Caco-2 (cell line): Measurements from ENCODE around the gene HSD11B2. TPM values are rescaled to one million over a fixed set of nuclear protein-coding genes. Genes with fewer than 3 reads are reported as not detected.

ENCODE experiments used
- BruUV-seq: library from RNA; stranded (reverse); fragments of 400-500 nt; replicated peaks from 2 replicates; lab custom pipeline; 2021; lab: Mats Ljungman, UMichigan
- CTCF ChIA-PET: fragments of 300-600 bp; sonication (Branson Sonifier 250); formaldehyde crosslinking; loops from one replicate; lab custom pipeline; 2022; ENCODE audit warnings: antibody characterized with exemption; lab: Charles Lee
- POLR2A ChIA-PET: fragments of 300-600 bp; sonication (Branson Sonifier 250); formaldehyde crosslinking; loops from one replicate; lab custom pipeline; 2022; ENCODE audit warnings: antibody characterized with exemption; lab: Charles Lee
- DNase-seq, 2 experiments: peaks; one replicate each; pipeline versions ENCODE4 v3.0.0 to v3.0.0-alpha.2; 2020 to 2022
- H3K27me3 ChIP-seq: replicated peaks from 2 replicates; pipeline ENCODE4 v1.6.0; 2011; ENCODE audit warnings: low read length; ENCODE audit not compliant: control insufficient read depth, insufficient read depth
- H3K36me3 ChIP-seq: 2 replicates; pipeline ENCODE4 v1.5.1; 2011; ENCODE audit warnings: low read length; ENCODE audit not compliant: control insufficient read depth, insufficient read depth
- H3K4me1 ChIP-seq: fragments of 250-450 bp; sonication (Bioruptor Pico); 2 replicates; pipeline ENCODE4 v1.5.1; 2020; ENCODE audit warnings: mild to moderate bottlenecking
- H3K4me3 ChIP-seq: 2 replicates; pipeline ENCODE4 v1.5.1; 2011; ENCODE audit warnings: low read depth, mild to moderate bottlenecking, control low read depth, low read length
- H3K9me3 ChIP-seq: fragments of 250-450 bp; sonication (Bioruptor Pico); 2 replicates; pipeline ENCODE4 v1.5.1; 2020; ENCODE audit warnings: mild to moderate bottlenecking, moderate library complexity
- H3K27ac Mint-ChIP-seq: one replicate; pipeline ENCODE4 v1.8.0; 2022; ENCODE audit warnings: mixed read lengths; ENCODE audit not compliant: unreplicated experiment
- H3K27me3 Mint-ChIP-seq: one replicate; pipeline ENCODE4 v1.8.0; 2022; ENCODE audit warnings: mixed read lengths; ENCODE audit not compliant: insufficient read depth, unreplicated experiment
- H3K36me3 Mint-ChIP-seq: one replicate; pipeline ENCODE4 v1.8.0; 2022; ENCODE audit warnings: mild to moderate bottlenecking, mixed read lengths; ENCODE audit not compliant: insufficient read depth, unreplicated experiment
- H3K4me1 Mint-ChIP-seq: one replicate; pipeline ENCODE4 v1.8.0; 2022; ENCODE audit warnings: low read depth, mixed read lengths; ENCODE audit not compliant: unreplicated experiment
- H3K4me3 Mint-ChIP-seq: one replicate; pipeline ENCODE4 v1.8.0; 2022; ENCODE audit warnings: mild to moderate bottlenecking, moderate library complexity, mixed read lengths; ENCODE audit not compliant: unreplicated experiment
- H3K9me3 Mint-ChIP-seq: one replicate; pipeline ENCODE4 v1.8.0; 2022; ENCODE audit warnings: mixed read lengths; ENCODE audit not compliant: unreplicated experiment
- CTCF ChIP-seq, 2 experiments: fragments of 200-600 bp in 1 of 2; IDR thresholded peaks; 1 replicate in 1 of 2; 2 replicates in 1 of 2; pipeline versions ENCODE4 v1.5.1 to v1.8.0; 2011 to 2022; ENCODE audit warnings: antibody characterized with exemption in 1 of 2, control low read depth in 1 of 2, inconsistent platforms in 1 of 2, low read depth in 1 of 2, low read length in 1 of 2, mild to moderate bottlenecking in 1 of 2, moderate library complexity in 1 of 2; ENCODE audit not compliant: insufficient read depth in 1 of 2, severe bottlenecking in 1 of 2, unreplicated experiment in 1 of 2
- intact Hi-C: fragments of 100-400 bp; cut with micrococcal nuclease; formaldehyde crosslinking; loops from one replicate; pipeline ENCODE4 v1.10.0; 2022; ENCODE audit not compliant: unreplicated experiment
- total RNA-seq: library from RNA; stranded (reverse); gene quantifications from 2 replicates; pipeline ENCODE4 v1.2.3, GENCODE V29; 2022

Gene HSD11B2
- total RNA-seq, 1 experiment from 2014 or later = 11.3 TPM

DNA sequence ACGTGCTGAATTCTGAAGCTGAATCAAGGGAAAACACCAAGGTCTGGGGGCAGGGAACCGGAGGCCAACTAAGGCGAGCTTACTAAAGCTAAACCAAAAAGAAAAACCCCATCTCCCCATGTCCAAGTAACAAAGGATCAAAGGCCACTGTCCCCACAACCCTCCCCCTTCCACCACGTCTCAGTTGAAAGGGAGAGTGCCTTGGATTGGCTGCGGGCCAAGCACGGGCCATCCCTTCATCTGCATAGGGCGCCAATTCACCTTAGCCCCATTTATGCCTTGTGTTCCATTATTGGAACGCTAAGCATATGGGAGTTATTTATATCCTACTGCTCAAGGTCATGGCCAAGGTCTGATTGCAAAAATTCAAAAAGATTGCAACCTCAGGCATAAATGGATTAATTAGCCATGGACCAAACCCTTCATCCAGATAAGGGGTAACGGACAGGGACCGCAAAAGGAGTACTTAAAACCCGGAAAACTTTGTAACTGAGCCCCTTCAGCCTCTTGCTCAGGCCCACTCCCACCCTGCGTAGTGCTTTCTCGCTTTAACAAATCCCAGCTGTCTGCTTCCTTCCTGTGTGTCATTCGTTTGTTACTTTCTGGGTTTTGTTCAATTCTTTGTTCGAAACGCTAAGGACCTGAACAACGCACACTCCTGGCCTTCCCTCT, 50.8 kb downstream of the HSD11B2 start:
- no peaks in the 10 kb centered on the region for H3K9me3 Mint-ChIP-seq
- Histone ChIP-seq H3K36me3 (no peaks in the 10 kb centered on the region; the same call in 1 of the 2 replicates), H3K4me3 (peak overlapping the region; percentile 43), H3K4me1 (peaks cover 15% of the 10 kb centered on the region), H3K27me3 (no peaks in the 10 kb centered on the region), H3K9me3 (no peaks in the 10 kb centered on the region)
- H3K4me1 Mint-ChIP-seq = peaks cover 19% of the 10 kb centered on the region
- H3K36me3 Mint-ChIP-seq = peaks cover 22% of the 10 kb centered on the region
- CTCF ChIA-PET = interaction anchor here (0.7 to 3.1 kb wide), 20 partner anchors 8 to 325 kb away, joined by 3 to 49 read pairs (median 6); partner anchors contain the start of genes ACD, CARMIL2, CTCF and ELMO3
- H3K27me3 Mint-ChIP-seq = no peaks in the 10 kb centered on the region
- peak overlapping the region; percentile 98 for H3K4me3 Mint-ChIP-seq
- POLR2A ChIA-PET = interaction anchor here (0.6 to 1.6 kb wide), 8 partner anchors 7 to 354 kb away, joined by 3 to 11 read pairs (median 4); partner anchors contain the start of genes ACD, FHOD1, HSD11B2 and PARD6A
- H3K27ac Mint-ChIP-seq = peak overlapping the region; percentile 94
- TF ChIP-seq CTCF (IDR thresholded peaks at IDR 0.05; ENCODE audit: insufficient read depth in 1 of 2, low read depth in 1 of 2, low read length in 1 of 2, severe bottlenecking in 1 of 2, unreplicated experiment in 1 of 2) = no peak
- intact Hi-C loops = loop anchor here (1.0 to 5.0 kb wide), 3 partner anchors 13 to 49 kb away; partner anchors contain the start of gene HSD11B2
- peak in 1 of 2 experiments; percentile 56 for DNase-seq
- BruUV-seq = TSS peak; percentile 87

DNA sequence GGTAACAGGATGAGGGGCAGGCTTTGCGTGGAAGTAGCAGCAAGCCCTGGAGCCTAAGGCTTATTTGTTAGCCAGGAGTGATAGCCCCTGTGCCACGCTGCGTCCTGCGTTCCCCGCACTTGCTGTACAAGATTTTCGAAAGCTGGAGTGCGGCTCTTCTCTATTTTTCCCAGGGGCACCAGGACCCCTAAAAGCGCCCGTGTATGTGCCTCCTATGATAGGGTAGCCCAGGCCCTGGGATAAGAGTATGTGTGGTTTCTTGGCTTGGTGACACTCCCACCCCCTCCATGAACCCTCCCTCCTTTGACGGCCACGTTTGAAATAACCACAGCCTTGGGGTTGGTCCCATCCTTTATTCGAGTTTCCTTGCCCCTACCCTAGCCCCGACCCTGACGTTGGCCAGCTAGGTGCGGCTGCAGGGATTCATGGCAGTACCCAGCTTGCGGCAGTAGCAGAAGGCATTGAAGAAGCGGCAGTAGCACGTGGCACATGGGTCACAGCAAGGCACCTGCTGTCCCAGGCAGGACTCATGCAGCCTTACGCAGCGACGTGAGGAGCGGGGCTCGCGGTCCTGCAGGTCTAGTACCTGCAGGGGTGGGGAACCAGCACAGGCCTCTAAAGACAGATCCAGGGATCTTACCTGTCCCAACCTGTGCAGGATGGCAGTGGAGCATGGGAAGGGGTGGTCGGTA, 51.5 kb downstream of the HSD11B2 start:
- no peak for TF ChIP-seq CTCF (IDR thresholded peaks at IDR 0.05; ENCODE audit: insufficient read depth in 1 of 2, low read depth in 1 of 2, low read length in 1 of 2, severe bottlenecking in 1 of 2, unreplicated experiment in 1 of 2)
- no peaks in the 10 kb centered on the region for H3K9me3 ChIP-seq
- H3K27me3 ChIP-seq = no peaks in the 10 kb centered on the region
- H3K9me3 Mint-ChIP-seq = no peaks in the 10 kb centered on the region
- BruUV-seq = no TSS peak
- H3K27ac Mint-ChIP-seq = peak overlapping the region; percentile 94
- H3K36me3 ChIP-seq = no peaks in the 10 kb centered on the region; the same call in 1 of the 2 replicates
- DNase-seq = no peak
- peaks cover 19% of the 10 kb centered on the region for H3K4me1 Mint-ChIP-seq
- H3K4me1 ChIP-seq = peaks cover 15% of the 10 kb centered on the region
- H3K36me3 Mint-ChIP-seq = peaks cover 22% of the 10 kb centered on the region
- H3K4me3 ChIP-seq = peak overlapping the region; percentile 43
- CTCF ChIA-PET = interaction anchor here (1.7 to 3.1 kb wide), 2 partner anchors 32 to 222 kb away, joined by 9 to 49 read pairs; no protein-coding TSS in a partner anchor
- H3K27me3 Mint-ChIP-seq = no peaks in the 10 kb centered on the region
- POLR2A ChIA-PET = no interaction called here
- intact Hi-C loops = loop anchor here (5.0 kb wide), 1 partner anchor 50 kb away; the partner anchor contains the start of gene HSD11B2
- H3K4me3 Mint-ChIP-seq = peak overlapping the region; percentile 98

- BruUV-seq = no TSS peak
These were observed 52.2 kb downstream of the HSD11B2 start, which contains the start of gene AGRP for GRCh38 chr16:67483150-67483549. TSS of gene AGRP (minus strand) at chr16:67483547. CDS start at chr16:67483398, 149 bp downstream.

More at GRCh38 chr16:67483150-67483549, 52.2 kb downstream of the HSD11B2 start, which contains the start of gene AGRP:
- ChIA-PET CTCF (no interaction called here), POLR2A (no interaction called here)
- Mint-ChIP-seq H3K4me1 (peaks cover 17% of the 10 kb centered on the region), H3K9me3 (no peaks in the 10 kb centered on the region), H3K36me3 (peaks cover 15% of the 10 kb centered on the region), H3K27me3 (no peaks in the 10 kb centered on the region), H3K4me3 (no peak within 1 kb of the TSS), H3K27ac (peak within 1 kb of the TSS; percentile 94)
- H3K4me1 ChIP-seq = peaks cover 11% of the 10 kb centered on the region
- H3K36me3 ChIP-seq = no peaks in the 10 kb centered on the region; the same call in 1 of the 2 replicates
- intact Hi-C loops = loop anchor here (5.0 kb wide), 1 partner anchor 51 kb away; the partner anchor contains the start of gene HSD11B2
- no peak within 1 kb of the TSS for H3K4me3 ChIP-seq
- no peaks in the 10 kb centered on the region for H3K9me3 ChIP-seq
- DNase-seq = no peak
- no peak for TF ChIP-seq CTCF (IDR thresholded peaks at IDR 0.05; ENCODE audit: insufficient read depth in 1 of 2, low read depth in 1 of 2, low read length in 1 of 2, severe bottlenecking in 1 of 2, unreplicated experiment in 1 of 2)
- no peaks in the 10 kb centered on the region for H3K27me3 ChIP-seq
